ENCODE measurements around the gene AP5M1.

DNA sequence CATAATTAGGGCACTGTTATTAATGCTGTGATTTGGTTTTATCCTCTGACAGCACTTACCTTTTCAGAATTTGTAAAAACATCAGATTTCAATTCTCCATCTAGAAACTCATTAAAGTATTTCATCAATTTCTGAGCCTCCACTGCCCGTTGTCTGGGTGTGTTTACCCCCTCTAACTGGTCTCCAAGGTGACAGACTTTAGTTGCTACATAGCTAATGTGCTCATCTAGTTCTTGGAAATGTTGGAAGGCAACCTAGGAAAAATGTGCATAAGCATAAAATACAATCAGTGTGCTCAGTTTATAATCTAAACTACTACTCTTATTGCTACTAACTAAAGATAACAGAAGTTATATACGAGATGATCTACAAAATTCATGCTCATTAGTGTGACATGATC is 24.7 kb upstream of the AP5M1 start:
- TF ChIP-seq, protein P1, sequence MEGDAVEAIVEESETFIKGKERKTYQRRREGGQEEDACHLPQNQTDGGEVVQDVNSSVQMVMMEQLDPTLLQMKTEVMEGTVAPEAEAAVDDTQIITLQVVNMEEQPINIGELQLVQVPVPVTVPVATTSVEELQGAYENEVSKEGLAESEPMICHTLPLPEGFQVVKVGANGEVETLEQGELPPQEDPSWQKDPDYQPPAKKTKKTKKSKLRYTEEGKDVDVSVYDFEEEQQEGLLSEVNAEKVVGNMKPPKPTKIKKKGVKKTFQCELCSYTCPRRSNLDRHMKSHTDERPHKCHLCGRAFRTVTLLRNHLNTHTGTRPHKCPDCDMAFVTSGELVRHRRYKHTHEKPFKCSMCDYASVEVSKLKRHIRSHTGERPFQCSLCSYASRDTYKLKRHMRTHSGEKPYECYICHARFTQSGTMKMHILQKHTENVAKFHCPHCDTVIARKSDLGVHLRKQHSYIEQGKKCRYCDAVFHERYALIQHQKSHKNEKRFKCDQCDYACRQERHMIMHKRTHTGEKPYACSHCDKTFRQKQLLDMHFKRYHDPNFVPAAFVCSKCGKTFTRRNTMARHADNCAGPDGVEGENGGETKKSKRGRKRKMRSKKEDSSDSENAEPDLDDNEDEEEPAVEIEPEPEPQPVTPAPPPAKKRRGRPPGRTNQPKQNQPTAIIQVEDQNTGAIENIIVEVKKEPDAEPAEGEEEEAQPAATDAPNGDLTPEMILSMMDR (conservative IDR thresholded peaks at IDR 0.05; ENCODE audit: low read length), result no peak
- no peak for TF ChIP-seq EZH2phosphoT487 (IDR thresholded peaks at IDR 0.05; ENCODE audit: borderline replicate concordance)
